Kidney (tissue), 14 donors: Measurements from ENCODE around the gene CHMP4B. TPM values are rescaled to one million over a fixed set of nuclear protein-coding genes. Genes with fewer than 3 reads are reported as not detected.

Experiments
- DNase-seq, 5 donors: peaks; one replicate each; pipeline ENCODE4 v3.0.0-alpha.2; 2013 to 2020
- FAIRE-seq: peaks from 2 replicates; lab custom pipeline; 2012; peaks lifted over from hg19 to GRCh38; lab: Jason Lieb, UNC
- H3K27ac ChIP-seq, 2 donors: one replicate each; pipeline ENCODE4 v1.7.0; 2013; ENCODE audit warnings: low read depth in 2 of 2, low read length in 2 of 2, inconsistent platforms in 1 of 2
- H3K27me3 ChIP-seq: one replicate; pipeline ENCODE4 v1.7.1; 2013; ENCODE audit warnings: low read length, inconsistent platforms; ENCODE audit not compliant: control insufficient read depth, insufficient read depth
- H3K36me3 ChIP-seq, 3 donors: one replicate each; pipeline versions ENCODE4 v1.7.0 to v1.7.1; 2013; ENCODE audit warnings: low read length in 3 of 3, control low read depth in 1 of 3, inconsistent platforms in 1 of 3; ENCODE audit not compliant: insufficient read depth in 3 of 3, control insufficient read depth in 2 of 3
- H3K4me1 ChIP-seq, 3 donors: one replicate each; pipeline versions ENCODE4 v1.7.0 to v1.7.1; 2013; ENCODE audit warnings: low read length in 3 of 3, inconsistent platforms in 1 of 3, low read depth in 1 of 3; ENCODE audit not compliant: control insufficient read depth in 2 of 3, insufficient read depth in 2 of 3
- H3K4me3 ChIP-seq, 3 donors: one replicate each; pipeline versions ENCODE4 v1.7.0 to v1.8.1; 2013; ENCODE audit warnings: low read length in 3 of 3, control low read depth in 1 of 3, inconsistent platforms in 1 of 3
- H3K9ac ChIP-seq, 3 donors: one replicate each; pipeline versions ENCODE4 v1.7.0 to v1.7.1; 2013; ENCODE audit warnings: low read length in 3 of 3, control low read depth in 1 of 3, inconsistent platforms in 1 of 3
- H3K9me3 ChIP-seq, 3 donors: one replicate each; pipeline versions ENCODE4 v1.7.0 to v1.7.1; 2013; ENCODE audit warnings: low read length in 3 of 3, control low read depth in 1 of 3, inconsistent platforms in 1 of 3; ENCODE audit not compliant: control insufficient read depth in 2 of 3, insufficient read depth in 1 of 3
- CTCF ChIP-seq: IDR thresholded peaks from 3 replicates; pipeline ENCODE4 v1.5.1; 2012; ENCODE audit warnings: mild to moderate bottlenecking, moderate library complexity, borderline replicate concordance; ENCODE audit not compliant: insufficient read depth; ENCODE audit errors: extremely low read depth
- intact Hi-C: fragments of 100-400 bp; cut with DNase I; formaldehyde crosslinking; loops from one replicate; pipeline ENCODE4 v1.11.1; 2022
- polyA plus RNA-seq: library from polyadenylated mRNA; stranded (reverse); fragments of 350-450 nt; fragmentation: Illumina TruSeq; extraction: RNeasy Lipid Tissue Mini Kit (QIAGEN cat#74804); gene quantifications from one replicate; pipeline ENCODE4 v1.2.3, GENCODE V29; 2014; ENCODE audit warnings: low read depth, low replicate concordance; ENCODE audit not compliant: insufficient read depth
- total RNA-seq: library from RNA; stranded (reverse); fragmentation: NEBNext Ultra II Directional; extraction: Animal tissue kit (Norgen Biotek cat#: 25700); gene quantifications from one replicate; pipeline ENCODE4 v1.2.1, GENCODE V29; 2021
- donor health status: control.
- donor health status: control.
- donor health status: control.
- donor health status: control.
- donor health status: control.
- donor health status: DM: yes; HTN: yes; CAD: no.
- donor health status: Normal renal cell carcinoma (clear cell type).

CHMP4B gene
- total and polyA plus RNA-seq, 2 donors from 2014 or later, result 104 to 137 TPM

- H3K9ac ChIP-seq, result no peak overlapping the region
- H3K4me3 ChIP-seq, result no peak overlapping the region
- H3K4me1 ChIP-seq, result peaks cover 0 to 4% (median 3%) of the 10 kb centered on the region in 3 donors
- H3K27me3 ChIP-seq, result no peaks in the 10 kb centered on the region
- no peak for TF ChIP-seq CTCF
- intact Hi-C loops, result no loop called here
- peak in 4 of 5 donors; percentile 43 to 79 (median 70) for DNase-seq
- H3K36me3 ChIP-seq, result no peaks in the 10 kb centered on the region
- no peaks in the 10 kb centered on the region for H3K9me3 ChIP-seq
- FAIRE-seq, result no peak
- H3K27ac ChIP-seq, result peak overlapping the region; percentile 8 to 43
These were observed 14.8 kb upstream of the CHMP4B start for GRCh38 chr20:33796263-33796906.

DNA sequence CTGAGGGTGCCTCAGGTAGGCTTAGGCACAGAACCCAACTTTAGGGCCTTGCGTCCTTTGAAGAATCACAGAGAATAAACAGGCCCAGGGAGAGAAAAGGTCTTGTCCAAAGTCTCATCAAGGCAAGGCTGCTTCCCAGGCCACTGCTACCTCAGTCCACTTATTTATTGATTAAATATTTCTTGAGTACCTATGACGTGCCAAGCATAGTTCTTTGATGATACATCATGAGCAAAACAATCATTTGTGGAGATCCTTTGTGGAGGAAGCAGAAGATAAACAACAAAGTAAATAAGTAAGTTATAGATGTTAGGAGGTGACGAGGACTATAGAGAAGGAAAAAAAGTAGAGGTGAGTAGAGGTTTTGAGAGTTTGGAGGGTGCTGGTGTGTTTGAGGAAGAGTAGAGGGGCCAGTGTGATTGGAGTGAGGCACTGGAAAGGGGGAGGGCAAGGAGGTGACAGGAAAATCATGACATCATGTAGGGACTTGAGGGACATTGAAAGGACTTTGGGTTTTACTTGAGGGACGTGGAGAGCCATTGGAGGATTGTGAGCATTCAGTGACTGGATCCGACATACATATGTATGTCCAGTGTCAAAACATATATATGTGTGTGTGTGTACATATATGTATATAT, 14.1 kb upstream of the CHMP4B start:
- no peak for DNase-seq
- H3K27me3 ChIP-seq, result no peaks in the 10 kb centered on the region

DNA sequence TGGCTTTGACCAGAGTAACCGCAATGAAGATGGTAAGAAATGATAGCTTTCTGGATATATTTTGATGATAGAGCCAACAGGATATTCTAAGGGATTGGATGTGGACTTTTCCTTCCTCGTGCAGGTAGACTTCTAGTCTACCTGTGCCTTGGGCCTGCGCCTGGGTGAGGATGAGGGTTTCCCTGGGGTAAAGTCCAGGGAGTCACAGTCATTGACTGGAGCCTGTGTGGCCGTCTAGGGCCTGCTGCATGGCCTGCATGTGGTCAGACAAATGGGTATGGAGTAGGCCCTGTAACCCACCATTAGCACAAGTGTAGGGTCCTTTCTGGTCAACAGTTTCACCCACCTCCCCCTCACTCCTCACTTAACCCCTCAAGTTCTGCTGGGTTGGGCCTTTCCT, 12.7 kb upstream of the CHMP4B start:
- Histone ChIP-seq H3K27ac (no peak overlapping the region), H3K36me3 (no peaks in the 10 kb centered on the region), H3K4me1 (peaks cover 0 to 4% (median 3%) of the 10 kb centered on the region in 3 donors), H3K27me3 (no peaks in the 10 kb centered on the region), H3K9ac (no peak overlapping the region), H3K9me3 (no peaks in the 10 kb centered on the region), H3K4me3 (no peak overlapping the region)
- intact Hi-C loops, result no loop called here
- no peak for DNase-seq
- FAIRE-seq, result no peak
- TF ChIP-seq CTCF, result no peak

More for the DNA sequence above, 14.1 kb upstream of the CHMP4B start:
- intact Hi-C loops, result no loop called here
- no peaks in the 10 kb centered on the region for H3K9me3 ChIP-seq
- no peak overlapping the region for H3K4me3 ChIP-seq
- H3K4me1 ChIP-seq, result peaks cover 0 to 4% (median 3%) of the 10 kb centered on the region in 3 donors
- peak overlapping the region in 1 of 2 donors; percentile 43 for H3K27ac ChIP-seq
- no peak overlapping the region for H3K9ac ChIP-seq
- FAIRE-seq, result no peak
- TF ChIP-seq CTCF, result no peak
- no peaks in the 10 kb centered on the region for H3K36me3 ChIP-seq
